ENCODE measurements around the gene ST3GAL2. TPM values are rescaled to one million over a fixed set of nuclear protein-coding genes. Genes with fewer than 3 reads are reported as not detected.

The ST3GAL2 gene
- total and polyA plus RNA-seq, 10 of the 15 experiments (the other 5 are each of a cell fraction or from before 2014, with no cell fraction given) = 0.95 to 61.7 (median 25.9) TPM

GRCh38 chr16:70448075-70448474, 9.2 kb upstream of the ST3GAL2 start:
- no peaks in the 10 kb centered on the region for H3K27me3 ChIP-seq (replicated peaks in 1 of 2; ENCODE audit: control insufficient read depth in 2 of 2, insufficient read depth in 2 of 2, low read length in 1 of 2)
- intact Hi-C loops (cut with micrococcal nuclease; ENCODE audit: unreplicated experiment) (no loop called here), in situ Hi-C loops (cut with MboI) (no loop called here)
- TF ChIP-seq ZNF622 (IDR thresholded peaks at IDR 0.05) (no peak), E4F1 (IDR thresholded peaks at IDR 0.05; ENCODE audit: borderline replicate concordance, partially characterized antibody) (no peak), ZBTB33 (IDR thresholded peaks at IDR 0.05) (no peak), BACH1 (IDR thresholded peaks at IDR 0.05; ENCODE audit: borderline replicate concordance) (no peak), EZH2 (IDR thresholded peaks at IDR 0.05; ENCODE audit: borderline replicate concordance, control insufficient read depth, low read depth, low read length) (no peak)
- H4K20me1 ChIP-seq (ENCODE audit: control insufficient read depth, insufficient read depth) = no peaks in the 10 kb centered on the region
- 74% methylated on average over 6 of the region's 6 CpGs for WGBS (ENCODE audit: insufficient coverage, insufficient replicate concordance, low lambda C conversion rate, missing lambda C conversion rate)
- ChIA-PET CTCF (no interaction called here), RAD21 (ENCODE audit: unreplicated experiment) (no interaction called here), POLR2A (no interaction called here), SMC1A (ENCODE audit: uncharacterized antibody, unreplicated experiment) (interaction anchor here (2.0 kb wide), 1 partner anchor 13 kb away, joined by 7 read pairs; no protein-coding TSS in a partner anchor)
- H3K4me2 ChIP-seq (ENCODE audit: control insufficient read depth, insufficient read depth) = no peak overlapping the region
- no peaks in the 10 kb centered on the region for H3K9me3 ChIP-seq (replicated peaks; ENCODE audit: control insufficient read depth, insufficient read depth, low read length)
- H3K4me1 ChIP-seq (ENCODE audit: control insufficient read depth, insufficient read depth, low read length) = no peaks in the 10 kb centered on the region; the same call in 1 of the 2 replicates
- FAIRE-seq = no peak
- no peak overlapping the region for H3K4me3 ChIP-seq
- no peak for DNase-seq (ENCODE audit: low read depth, low spot score)
- H3K27ac ChIP-seq (ENCODE audit: control insufficient read depth, insufficient read depth) = no peak overlapping the region
- ATAC-seq = no peak
- H3K36me3 ChIP-seq (ENCODE audit: control insufficient read depth in 2 of 2, insufficient read depth in 2 of 2, low read length in 1 of 2) = no peaks in the 10 kb centered on the region
- no TSS peak for BruUV-seq (replicated peaks)
- no peak overlapping the region for H3K9ac ChIP-seq (ENCODE audit: control insufficient read depth, insufficient read depth, low read length)
- no peak overlapping the region for H2AFZ ChIP-seq (ENCODE audit: control insufficient read depth, low read depth, low read length)
- H3K79me2 ChIP-seq (ENCODE audit: control insufficient read depth, insufficient read depth, low read length) = no peaks in the 10 kb centered on the region

Data from GM12878 (cell line).